ENCODE results near the gene CRYAB.

CRYAB gene

DNA sequence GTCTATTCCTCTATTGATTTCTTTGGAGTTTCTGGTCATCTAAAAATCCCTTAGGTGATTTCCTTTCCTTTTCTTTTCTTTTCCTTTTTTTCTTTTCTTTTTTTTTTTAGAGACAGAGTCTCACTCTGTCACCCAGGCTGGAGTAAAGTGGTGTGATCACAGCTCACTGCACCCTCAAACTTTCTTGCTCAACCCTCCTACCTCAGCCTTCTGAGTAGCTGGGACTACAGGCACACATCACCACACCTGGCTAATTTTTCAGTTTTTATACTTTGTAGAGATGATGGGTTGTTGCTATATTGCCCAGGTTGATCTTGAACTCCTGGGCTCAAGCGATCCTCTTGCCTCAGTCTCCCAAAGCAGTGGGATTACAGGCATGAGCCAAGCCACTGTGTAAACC, 5.2 kb upstream of the CRYAB start:
- DNase-seq (ENCODE audit: low read depth in 1 of 2, low spot score in 1 of 2): no peak
- peaks cover 3% of the 10 kb centered on the region for H3K27me3 ChIP-seq (ENCODE audit: insufficient read depth, poor library complexity, severe bottlenecking)
- TF ChIP-seq POLR2AphosphoS5 (IDR thresholded peaks at IDR 0.05; ENCODE audit: low read depth): no peak
- TF ChIP-seq, protein P1, sequence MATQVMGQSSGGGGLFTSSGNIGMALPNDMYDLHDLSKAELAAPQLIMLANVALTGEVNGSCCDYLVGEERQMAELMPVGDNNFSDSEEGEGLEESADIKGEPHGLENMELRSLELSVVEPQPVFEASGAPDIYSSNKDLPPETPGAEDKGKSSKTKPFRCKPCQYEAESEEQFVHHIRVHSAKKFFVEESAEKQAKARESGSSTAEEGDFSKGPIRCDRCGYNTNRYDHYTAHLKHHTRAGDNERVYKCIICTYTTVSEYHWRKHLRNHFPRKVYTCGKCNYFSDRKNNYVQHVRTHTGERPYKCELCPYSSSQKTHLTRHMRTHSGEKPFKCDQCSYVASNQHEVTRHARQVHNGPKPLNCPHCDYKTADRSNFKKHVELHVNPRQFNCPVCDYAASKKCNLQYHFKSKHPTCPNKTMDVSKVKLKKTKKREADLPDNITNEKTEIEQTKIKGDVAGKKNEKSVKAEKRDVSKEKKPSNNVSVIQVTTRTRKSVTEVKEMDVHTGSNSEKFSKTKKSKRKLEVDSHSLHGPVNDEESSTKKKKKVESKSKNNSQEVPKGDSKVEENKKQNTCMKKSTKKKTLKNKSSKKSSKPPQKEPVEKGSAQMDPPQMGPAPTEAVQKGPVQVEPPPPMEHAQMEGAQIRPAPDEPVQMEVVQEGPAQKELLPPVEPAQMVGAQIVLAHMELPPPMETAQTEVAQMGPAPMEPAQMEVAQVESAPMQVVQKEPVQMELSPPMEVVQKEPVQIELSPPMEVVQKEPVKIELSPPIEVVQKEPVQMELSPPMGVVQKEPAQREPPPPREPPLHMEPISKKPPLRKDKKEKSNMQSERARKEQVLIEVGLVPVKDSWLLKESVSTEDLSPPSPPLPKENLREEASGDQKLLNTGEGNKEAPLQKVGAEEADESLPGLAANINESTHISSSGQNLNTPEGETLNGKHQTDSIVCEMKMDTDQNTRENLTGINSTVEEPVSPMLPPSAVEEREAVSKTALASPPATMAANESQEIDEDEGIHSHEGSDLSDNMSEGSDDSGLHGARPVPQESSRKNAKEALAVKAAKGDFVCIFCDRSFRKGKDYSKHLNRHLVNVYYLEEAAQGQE (IDR thresholded peaks at IDR 0.05; ENCODE audit: insufficient replicate concordance, low read depth): no peak
- no peak for TF ChIP-seq SPI1 (IDR thresholded peaks at IDR 0.05; ENCODE audit: borderline replicate concordance, low read depth)
- TF ChIP-seq, protein P2, sequence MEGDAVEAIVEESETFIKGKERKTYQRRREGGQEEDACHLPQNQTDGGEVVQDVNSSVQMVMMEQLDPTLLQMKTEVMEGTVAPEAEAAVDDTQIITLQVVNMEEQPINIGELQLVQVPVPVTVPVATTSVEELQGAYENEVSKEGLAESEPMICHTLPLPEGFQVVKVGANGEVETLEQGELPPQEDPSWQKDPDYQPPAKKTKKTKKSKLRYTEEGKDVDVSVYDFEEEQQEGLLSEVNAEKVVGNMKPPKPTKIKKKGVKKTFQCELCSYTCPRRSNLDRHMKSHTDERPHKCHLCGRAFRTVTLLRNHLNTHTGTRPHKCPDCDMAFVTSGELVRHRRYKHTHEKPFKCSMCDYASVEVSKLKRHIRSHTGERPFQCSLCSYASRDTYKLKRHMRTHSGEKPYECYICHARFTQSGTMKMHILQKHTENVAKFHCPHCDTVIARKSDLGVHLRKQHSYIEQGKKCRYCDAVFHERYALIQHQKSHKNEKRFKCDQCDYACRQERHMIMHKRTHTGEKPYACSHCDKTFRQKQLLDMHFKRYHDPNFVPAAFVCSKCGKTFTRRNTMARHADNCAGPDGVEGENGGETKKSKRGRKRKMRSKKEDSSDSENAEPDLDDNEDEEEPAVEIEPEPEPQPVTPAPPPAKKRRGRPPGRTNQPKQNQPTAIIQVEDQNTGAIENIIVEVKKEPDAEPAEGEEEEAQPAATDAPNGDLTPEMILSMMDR (IDR thresholded peaks at IDR 0.05; ENCODE audit: insufficient read depth, low read length): no peak
- TF ChIP-seq GABPA (IDR thresholded peaks at IDR 0.05; ENCODE audit: low read depth): no peak
- no peak overlapping the region for H3K4me3 ChIP-seq (replicated peaks; ENCODE audit: insufficient read depth, low read length)
- H3K27ac ChIP-seq (replicated peaks): no peak overlapping the region

DNA sequence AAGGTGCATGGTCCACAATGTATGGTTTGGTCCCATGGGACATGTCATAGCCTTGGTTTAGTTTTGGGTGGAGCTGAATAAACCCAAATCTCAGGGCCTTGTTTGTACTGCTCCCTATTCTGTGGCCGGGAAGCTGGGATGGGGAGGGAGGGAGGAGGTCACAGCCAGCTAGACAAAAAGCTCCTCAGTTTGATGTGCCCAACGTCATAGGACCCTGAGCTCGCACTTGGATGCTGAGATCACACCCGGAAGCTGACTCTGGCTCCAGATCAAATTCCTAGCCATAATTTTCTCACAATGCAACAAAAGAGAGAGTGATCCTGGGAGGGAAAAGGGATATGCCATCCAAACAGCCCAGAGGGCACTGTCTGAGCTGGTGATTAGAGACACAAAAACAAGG, 2.4 kb upstream of the CRYAB start:
- TF ChIP-seq, protein P1 (IDR thresholded peaks at IDR 0.05; ENCODE audit: insufficient replicate concordance, low read depth): no peak
- TF ChIP-seq, protein P2 (IDR thresholded peaks at IDR 0.05; ENCODE audit: insufficient read depth, low read length): no peak
- no peak for TF ChIP-seq GABPA (IDR thresholded peaks at IDR 0.05; ENCODE audit: low read depth)
- TF ChIP-seq SPI1 (IDR thresholded peaks at IDR 0.05; ENCODE audit: borderline replicate concordance, low read depth): no peak
- no peak for TF ChIP-seq POLR2AphosphoS5 (IDR thresholded peaks at IDR 0.05; ENCODE audit: low read depth)
- DNase-seq (ENCODE audit: low read depth in 1 of 2, low spot score in 1 of 2): no peak
- no peak overlapping the region for H3K27ac ChIP-seq (replicated peaks)
- peaks cover 7% of the 10 kb centered on the region for H3K27me3 ChIP-seq (ENCODE audit: insufficient read depth, poor library complexity, severe bottlenecking)
- no peak overlapping the region for H3K4me3 ChIP-seq (replicated peaks; ENCODE audit: insufficient read depth, low read length)

DNA sequence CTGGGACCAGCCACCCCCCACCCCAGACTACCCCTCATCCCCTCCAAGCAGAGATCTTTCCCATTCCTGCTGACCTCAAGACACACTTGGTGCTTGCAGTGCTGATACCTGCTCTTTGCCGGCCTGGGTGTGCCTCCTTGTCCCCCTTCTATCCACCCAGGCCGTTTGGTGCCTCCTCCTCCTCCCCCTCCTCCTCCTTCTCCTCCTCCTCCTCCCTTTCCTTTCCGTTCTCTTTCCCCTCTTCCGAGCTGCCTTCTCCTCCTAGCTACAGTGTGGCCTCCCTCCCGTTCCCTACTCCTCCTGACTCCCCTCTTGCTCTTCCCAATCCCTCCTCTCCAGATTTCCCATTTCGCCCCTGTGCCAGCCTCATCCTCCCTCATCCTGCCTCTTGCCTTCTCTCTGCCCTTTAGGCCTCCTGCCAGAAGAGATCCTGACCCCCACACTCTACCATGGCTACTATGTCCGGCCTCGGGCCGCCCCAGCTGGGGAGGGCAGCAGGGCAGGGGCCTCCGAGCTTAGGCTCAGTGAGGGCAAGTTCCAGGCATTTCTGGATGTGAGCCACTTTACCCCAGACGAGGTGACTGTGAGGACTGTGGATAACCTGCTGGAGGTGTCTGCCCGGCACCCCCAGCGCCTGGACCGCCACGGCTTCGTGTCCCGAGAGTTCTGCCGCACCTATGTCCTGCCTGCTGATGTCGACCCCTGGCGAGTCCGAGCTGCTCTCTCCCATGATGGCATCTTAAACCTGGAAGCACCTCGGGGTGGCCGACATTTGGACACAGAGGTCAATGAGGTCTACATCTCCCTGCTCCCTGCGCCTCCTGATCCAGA, 1.7 kb upstream of the CRYAB start:
- no peak overlapping the region for H3K4me3 ChIP-seq (replicated peaks; ENCODE audit: insufficient read depth, low read length)
- H3K27ac ChIP-seq (replicated peaks): no peak overlapping the region
- H3K27me3 ChIP-seq (ENCODE audit: insufficient read depth, poor library complexity, severe bottlenecking): peaks cover 7% of the 10 kb centered on the region
- no peak for TF ChIP-seq SPI1 (IDR thresholded peaks at IDR 0.05; ENCODE audit: borderline replicate concordance, low read depth)
- no peak for TF ChIP-seq POLR2AphosphoS5 (IDR thresholded peaks at IDR 0.05; ENCODE audit: low read depth)
- TF ChIP-seq, protein P2 (IDR thresholded peaks at IDR 0.05; ENCODE audit: insufficient read depth, low read length): no peak
- TF ChIP-seq, protein P1 (IDR thresholded peaks at IDR 0.05; ENCODE audit: insufficient replicate concordance, low read depth): no peak
- TF ChIP-seq GABPA (IDR thresholded peaks at IDR 0.05; ENCODE audit: low read depth): no peak
- no peak for DNase-seq (ENCODE audit: low read depth in 1 of 2, low spot score in 1 of 2)
